ENCODE measurements around the gene CCN5.

GRCh38 chr20:44689809-44690208, 25.4 kb upstream of the CCN5 start:
- TF ChIP-seq CTCF (IDR thresholded peaks at IDR 0.05) (no peak), FOXK1 (CRISPR knock-in tag; IDR thresholded peaks at IDR 0.05) (no peak), MAX (CRISPR knock-in tag; IDR thresholded peaks at IDR 0.05) (no peak), CREB1 (CRISPR knock-in tag; IDR thresholded peaks at IDR 0.05) (no peak), TEAD4 (CRISPR knock-in tag; IDR thresholded peaks at IDR 0.05) (no peak)
